HG02938 (cell line): ENCODE data around the gene KCNQ1OT1.

Source experiments
- ATAC-seq: cut with Tn5 transposase; IDR thresholded peaks from one replicate; pipeline ENCODE4 v1.9.1; 2021; ENCODE audit warnings: mild to moderate bottlenecking, moderate library complexity; ENCODE audit not compliant: unreplicated experiment

The KCNQ1OT1 gene

GRCh38 chr11:2586087-2586792 lies 113.6 kb downstream of the KCNQ1OT1 start:
- no peak for ATAC-seq

- no peak for ATAC-seq
Observed at GRCh38 chr11:2585566-2586086, 114.2 kb downstream of the KCNQ1OT1 start.

- ATAC-seq, result no peak
Observed at GRCh38 chr11:2584812-2585565, 114.8 kb downstream of the KCNQ1OT1 start.

GRCh38 chr11:2584434-2584811 lies 115.4 kb downstream of the KCNQ1OT1 start:
- no peak for ATAC-seq

- no peak for ATAC-seq
Observed at GRCh38 chr11:2583605-2583958, 116.2 kb downstream of the KCNQ1OT1 start.

GRCh38 chr11:2582946-2583604 lies 116.7 kb downstream of the KCNQ1OT1 start:
- no peak for ATAC-seq

GRCh38 chr11:2582351-2582945 lies 117.3 kb downstream of the KCNQ1OT1 start:
- ATAC-seq, result no peak

- no peak for ATAC-seq
Observed at GRCh38 chr11:2581931-2582350, 117.9 kb downstream of the KCNQ1OT1 start.

- no peak for ATAC-seq
Observed at GRCh38 chr11:2581151-2581930, 118.5 kb downstream of the KCNQ1OT1 start.

- ATAC-seq, result no peak
Observed at GRCh38 chr11:2580571-2581001, 119.2 kb downstream of the KCNQ1OT1 start.

- ATAC-seq, result no peak
Observed at GRCh38 chr11:2580061-2580421, 119.8 kb downstream of the KCNQ1OT1 start.

- no peak for ATAC-seq
Observed at GRCh38 chr11:2579315-2580060, 120.3 kb downstream of the KCNQ1OT1 start.

- no peak for ATAC-seq
Observed at GRCh38 chr11:2578929-2579270, 120.9 kb downstream of the KCNQ1OT1 start.

GRCh38 chr11:2577991-2578928 lies 121.5 kb downstream of the KCNQ1OT1 start:
- no peak for ATAC-seq

GRCh38 chr11:2577031-2577990 lies 122.5 kb downstream of the KCNQ1OT1 start:
- ATAC-seq, result no peak

GRCh38 chr11:2576549-2576948 lies 123.2 kb downstream of the KCNQ1OT1 start:
- ATAC-seq, result no peak

- ATAC-seq, result no peak
Observed at GRCh38 chr11:2576111-2576510, 123.7 kb downstream of the KCNQ1OT1 start.

- no peak for ATAC-seq
Observed at GRCh38 chr11:2575591-2576051, 124.2 kb downstream of the KCNQ1OT1 start.
